Hepatocyte (in vitro differentiated cells): ENCODE measurements around the gene TMEFF2. TPM values are rescaled to one million over a fixed set of nuclear protein-coding genes. Genes with fewer than 3 reads are reported as not detected.

Experiments
- DNase-seq: peaks from one replicate; pipeline ENCODE4 v3.0.0-alpha.2; 2016; ENCODE audit warnings: low spot score
- H2AFZ ChIP-seq: fragments of 200-600 bp; sonication (generic); 2 replicates; pipeline ENCODE4 v1.6.0; 2016; ENCODE audit warnings: antibody characterized with exemption, mild to moderate bottlenecking
- H3K27ac ChIP-seq: fragments of 200-600 bp; sonication (generic); 2 replicates; pipeline ENCODE4 v1.5.1; 2016; ENCODE audit warnings: mild to moderate bottlenecking
- H3K27me3 ChIP-seq: fragments of 200-600 bp; sonication (generic); 2 replicates; pipeline ENCODE4 v1.6.1; 2016
- H3K36me3 ChIP-seq: fragments of 200-600 bp; sonication (generic); replicated peaks from 2 replicates; pipeline ENCODE4 v1.5.1; 2016; ENCODE audit warnings: low read depth; ENCODE audit not compliant: insufficient read depth
- H3K4me1 ChIP-seq: fragments of 200-600 bp; sonication (generic); 2 replicates; pipeline ENCODE4 v1.5.1; 2016; ENCODE audit warnings: mild to moderate bottlenecking, moderate library complexity; ENCODE audit not compliant: insufficient read depth
- H3K4me2 ChIP-seq: fragments of 200-600 bp; sonication (generic); 2 replicates; pipeline ENCODE4 v1.6.0; 2016
- H3K4me3 ChIP-seq: fragments of 200-600 bp; sonication (generic); 2 replicates; pipeline ENCODE4 v1.5.1; 2016; ENCODE audit warnings: mild to moderate bottlenecking
- H3K79me2 ChIP-seq: fragments of 200-600 bp; sonication (generic); 2 replicates; pipeline ENCODE4 v1.6.0; 2017; ENCODE audit warnings: mild to moderate bottlenecking
- H3K9me2 ChIP-seq: fragments of 200-600 bp; sonication (generic); replicated peaks from 2 replicates; pipeline ENCODE4 v1.6.0; 2017; ENCODE audit warnings: mild to moderate bottlenecking; ENCODE audit not compliant: insufficient read depth
- H3K9me3 ChIP-seq: fragments of 200-600 bp; sonication (generic); 2 replicates; pipeline ENCODE4 v1.5.1; 2016; ENCODE audit warnings: low read depth, mild to moderate bottlenecking
- H4K20me1 ChIP-seq: fragments of 200-600 bp; sonication (generic); 2 replicates; pipeline ENCODE4 v1.6.0; 2016; ENCODE audit warnings: mild to moderate bottlenecking; ENCODE audit not compliant: insufficient read depth, poor library complexity, severe bottlenecking
- EZH2 ChIP-seq: fragments of 200-600 bp; sonication (generic); IDR thresholded peaks from 2 replicates; pipeline ENCODE4 v1.6.1; 2016; ENCODE audit warnings: antibody characterized with exemption, mild to moderate bottlenecking, borderline replicate concordance
- EZH2phosphoT487 ChIP-seq: fragments of 200-600 bp; sonication (generic); IDR thresholded peaks from one replicate; pipeline ENCODE4 v1.6.1; 2018; ENCODE audit warnings: antibody characterized with exemption, mild to moderate bottlenecking, low read depth, moderate library complexity; ENCODE audit not compliant: unreplicated experiment, severe bottlenecking
- WGBS: methylation state at CpG from one replicate; pipeline ENCODE4 v1.1.6; 2016; ENCODE audit warnings: low lambda C conversion rate; ENCODE audit errors: missing lambda C conversion rate; 5-methylcytosine and 5-hydroxymethylcytosine counted together
- polyA plus RNA-seq: library from polyadenylated mRNA; unstranded; fragments of >200 nt; fragmentation: Nextera tagmentation; extraction: Ambion mirVana; gene quantifications from 2 replicates; pipeline ENCODE4 v1.2.1, GENCODE V29; 2016
- total RNA-seq: library from RNA; depleted of rRNA; stranded (reverse); fragments of >200 nt; gene quantifications from 2 replicates; pipeline ENCODE4 v1.2.3, GENCODE V29; 2014
- TF ChIP-seq, protein P1 (sequence below): fragments of 200-600 bp; sonication (generic); IDR thresholded peaks from 2 replicates; pipeline ENCODE4 v1.5.1; 2016; ENCODE audit warnings: antibody characterized with exemption, mild to moderate bottlenecking; ENCODE audit not compliant: poor library complexity

TMEFF2 gene
- total and polyA plus RNA-seq, 2 experiments from 2014 or later = 0.43 to 1.8 TPM

- no peak for DNase-seq
- TF ChIP-seq EZH2phosphoT487 = no peak
- TF ChIP-seq, protein P1, sequence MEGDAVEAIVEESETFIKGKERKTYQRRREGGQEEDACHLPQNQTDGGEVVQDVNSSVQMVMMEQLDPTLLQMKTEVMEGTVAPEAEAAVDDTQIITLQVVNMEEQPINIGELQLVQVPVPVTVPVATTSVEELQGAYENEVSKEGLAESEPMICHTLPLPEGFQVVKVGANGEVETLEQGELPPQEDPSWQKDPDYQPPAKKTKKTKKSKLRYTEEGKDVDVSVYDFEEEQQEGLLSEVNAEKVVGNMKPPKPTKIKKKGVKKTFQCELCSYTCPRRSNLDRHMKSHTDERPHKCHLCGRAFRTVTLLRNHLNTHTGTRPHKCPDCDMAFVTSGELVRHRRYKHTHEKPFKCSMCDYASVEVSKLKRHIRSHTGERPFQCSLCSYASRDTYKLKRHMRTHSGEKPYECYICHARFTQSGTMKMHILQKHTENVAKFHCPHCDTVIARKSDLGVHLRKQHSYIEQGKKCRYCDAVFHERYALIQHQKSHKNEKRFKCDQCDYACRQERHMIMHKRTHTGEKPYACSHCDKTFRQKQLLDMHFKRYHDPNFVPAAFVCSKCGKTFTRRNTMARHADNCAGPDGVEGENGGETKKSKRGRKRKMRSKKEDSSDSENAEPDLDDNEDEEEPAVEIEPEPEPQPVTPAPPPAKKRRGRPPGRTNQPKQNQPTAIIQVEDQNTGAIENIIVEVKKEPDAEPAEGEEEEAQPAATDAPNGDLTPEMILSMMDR = no peak
- TF ChIP-seq EZH2 = no peak
- peak overlapping the region; percentile 28 for H3K4me2 ChIP-seq
- H2AFZ ChIP-seq = no peak overlapping the region
- H3K9me3 ChIP-seq = no peaks in the 10 kb centered on the region
- H3K79me2 ChIP-seq = no peaks in the 10 kb centered on the region
- H3K4me3 ChIP-seq = no peak overlapping the region
- no peaks in the 10 kb centered on the region for H3K27me3 ChIP-seq
- H3K9me2 ChIP-seq = no peaks in the 10 kb centered on the region
- H3K36me3 ChIP-seq = no peaks in the 10 kb centered on the region
- no peak overlapping the region for H3K27ac ChIP-seq
- no peaks in the 10 kb centered on the region for H3K4me1 ChIP-seq
- 32% methylated on average over 3 of the region's 3 CpGs for WGBS
- H4K20me1 ChIP-seq = no peaks in the 10 kb centered on the region
These were observed 158.8 kb downstream of the TMEFF2 start for GRCh38 chr2:192035731-192036442.

- 98% methylated on average over 3 of the region's 3 CpGs for WGBS
These were observed 163.9 kb downstream of the TMEFF2 start for GRCh38 chr2:192030856-192031255.

GRCh38 chr2:192030289-192030688 lies 164.4 kb downstream of the TMEFF2 start:
- H3K36me3 ChIP-seq = no peaks in the 10 kb centered on the region
- no peak overlapping the region for H2AFZ ChIP-seq
- H4K20me1 ChIP-seq = no peaks in the 10 kb centered on the region
- no peak overlapping the region for H3K27ac ChIP-seq
- no peaks in the 10 kb centered on the region for H3K27me3 ChIP-seq
- DNase-seq = no peak
- no peak for TF ChIP-seq EZH2
- no peak for TF ChIP-seq EZH2phosphoT487
- no peaks in the 10 kb centered on the region for H3K79me2 ChIP-seq
- H3K9me3 ChIP-seq = no peaks in the 10 kb centered on the region
- 95% methylated on average over 1 of the region's 1 CpG for WGBS
- peaks cover 7% of the 10 kb centered on the region for H3K4me1 ChIP-seq
- H3K4me3 ChIP-seq = no peak overlapping the region
- no peak overlapping the region for H3K4me2 ChIP-seq
- no peaks in the 10 kb centered on the region for H3K9me2 ChIP-seq

More at GRCh38 chr2:192030856-192031255, 163.9 kb downstream of the TMEFF2 start:
- no peaks in the 10 kb centered on the region for H3K79me2 ChIP-seq
- peaks cover 7% of the 10 kb centered on the region for H3K4me1 ChIP-seq
- no peak overlapping the region for H3K4me2 ChIP-seq
- no peaks in the 10 kb centered on the region for H3K9me3 ChIP-seq
- no peak overlapping the region for H2AFZ ChIP-seq
- H3K9me2 ChIP-seq = no peaks in the 10 kb centered on the region
- TF ChIP-seq, protein P1 = no peak
- TF ChIP-seq EZH2phosphoT487 (no peak), EZH2 (no peak)
- H4K20me1 ChIP-seq = no peaks in the 10 kb centered on the region
- H3K4me3 ChIP-seq = no peak overlapping the region
- no peak for DNase-seq
- no peaks in the 10 kb centered on the region for H3K27me3 ChIP-seq
- no peaks in the 10 kb centered on the region for H3K36me3 ChIP-seq
- no peak overlapping the region for H3K27ac ChIP-seq

DNA sequence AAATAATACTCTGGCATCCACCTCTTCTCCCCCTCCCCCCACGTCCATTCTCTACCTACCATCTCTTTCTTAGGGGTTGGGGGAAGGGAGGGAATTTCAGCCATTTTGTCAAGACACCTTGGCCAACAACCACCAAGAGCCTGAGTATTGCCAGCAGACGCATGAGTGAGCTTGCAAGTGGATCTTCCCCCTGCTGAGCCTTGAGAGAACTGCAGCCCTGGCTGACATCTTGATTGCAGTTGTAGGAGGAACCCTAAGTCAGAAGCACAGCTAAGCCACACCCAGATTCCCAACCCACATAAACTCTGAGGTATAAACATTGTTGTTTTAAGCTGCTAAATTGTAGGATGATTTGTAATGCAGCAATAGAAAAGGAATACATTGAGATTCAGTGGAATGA lies 165.6 kb downstream of the TMEFF2 start:
- no peak for TF ChIP-seq EZH2phosphoT487
- no peak for TF ChIP-seq EZH2
- TF ChIP-seq, protein P1 = no peak
- H2AFZ ChIP-seq = no peak overlapping the region

More for the DNA sequence above, 165.6 kb downstream of the TMEFF2 start:
- Histone ChIP-seq H3K9me3 (no peaks in the 10 kb centered on the region), H3K27me3 (no peaks in the 10 kb centered on the region), H3K4me2 (no peak overlapping the region), H3K4me1 (peaks cover 7% of the 10 kb centered on the region), H3K27ac (no peak overlapping the region), H4K20me1 (no peaks in the 10 kb centered on the region), H3K36me3 (no peaks in the 10 kb centered on the region), H3K79me2 (no peaks in the 10 kb centered on the region), H3K4me3 (no peak overlapping the region), H3K9me2 (no peaks in the 10 kb centered on the region)
- WGBS = 96% methylated on average over 2 of the region's 2 CpGs
- peak; percentile 16 for DNase-seq
